ENCODE measurements around the gene STK33. TPM values are rescaled to one million over a fixed set of nuclear protein-coding genes. Genes with fewer than 3 reads are reported as not detected.
"Not testable (repeated sequence)": the region's sequence is repeated elsewhere in the genome, so short reads cannot be mapped to it uniquely, and the experiment has no call there.

STK33 gene
- total RNA-seq, 1 donor from 2014 or later = 9.5 TPM

- no peak for DNase-seq
Observed at GRCh38 chr11:8541448-8541847, 52.6 kb downstream of the STK33 start.

- no peak for DNase-seq
Observed at GRCh38 chr11:8533332-8533731, 60.7 kb downstream of the STK33 start.

GRCh38 chr11:8532475-8532874 lies 61.6 kb downstream of the STK33 start:
- no peak for DNase-seq

GRCh38 chr11:8531982-8532381 lies 62.0 kb downstream of the STK33 start:
- DNase-seq = no peak

GRCh38 chr11:8531312-8531711 lies 62.7 kb downstream of the STK33 start:
- no peak for DNase-seq

- no peak for DNase-seq
Observed at GRCh38 chr11:8527939-8528338, 66.1 kb downstream of the STK33 start.

- DNase-seq = no peak
Observed at GRCh38 chr11:8523396-8523795, 70.6 kb downstream of the STK33 start.

- no peak for DNase-seq
Observed at GRCh38 chr11:8512547-8512946, 81.5 kb downstream of the STK33 start.

GRCh38 chr11:8503910-8504364 lies 90.1 kb downstream of the STK33 start:
- DNase-seq = no peak

- DNase-seq = no peak
Observed at GRCh38 chr11:8501836-8502235, 92.2 kb downstream of the STK33 start.

- no peak for DNase-seq
Observed at GRCh38 chr11:8488395-8488794, 105.6 kb downstream of the STK33 start.

- DNase-seq = no peak
Observed at GRCh38 chr11:8487261-8487660, 106.8 kb downstream of the STK33 start.

- DNase-seq = no peak
Observed at GRCh38 chr11:8484251-8484650, 109.8 kb downstream of the STK33 start.

GRCh38 chr11:8480858-8481257 lies 113.2 kb downstream of the STK33 start:
- no peak for DNase-seq

GRCh38 chr11:8477680-8478079 lies 116.3 kb downstream of the STK33 start:
- no peak for DNase-seq

- no peak for DNase-seq
Observed at GRCh38 chr11:8477151-8477550, 116.9 kb downstream of the STK33 start.

- not testable (repeated sequence) for DNase-seq
Observed at GRCh38 chr11:8467806-8468205, 126.2 kb downstream of the STK33 start.

GRCh38 chr11:8467356-8467755 lies 126.7 kb downstream of the STK33 start:
- not testable (repeated sequence) for DNase-seq

GRCh38 chr11:8466884-8467283 lies 127.1 kb downstream of the STK33 start:
- not testable (repeated sequence) for DNase-seq

GRCh38 chr11:8459711-8460399 lies 134.2 kb downstream of the STK33 start:
- DNase-seq = no peak

GRCh38 chr11:8442301-8442700 lies 151.7 kb downstream of the STK33 start:
- no peak for DNase-seq

GRCh38 chr11:8440649-8441048 lies 153.4 kb downstream of the STK33 start:
- no peak for DNase-seq

- DNase-seq = no peak
Observed at GRCh38 chr11:8429483-8429882, 164.5 kb downstream of the STK33 start.

- DNase-seq = no peak
Observed at GRCh38 chr11:8426076-8426475, 168.0 kb downstream of the STK33 start.

GRCh38 chr11:8415195-8415594 lies 178.8 kb downstream of the STK33 start:
- no peak for DNase-seq
